HepG2 (cell line): ENCODE results near the gene RBM12. TPM values are rescaled to one million over a fixed set of nuclear protein-coding genes. Genes with fewer than 3 reads are reported as not detected.
A peak's percentile ranks its signal among the peaks of the same experiment; 100 is the strongest.

Source experiments
- AGO2 ChIP-seq: fragments of 200-400 bp; formaldehyde crosslinking; optimal IDR thresholded peaks from 2 replicates; pipeline ENCODE3; 2017; ENCODE audit warnings: mild to moderate bottlenecking, low read depth, low read length, moderate library complexity
- ARNTL ChIP-seq: sonication (generic); formaldehyde crosslinking; IDR thresholded peaks from 2 replicates; pipeline ENCODE4 v1.4.0; 2020; ENCODE audit warnings: mild to moderate bottlenecking, missing genetic modification reagents
- BHLHE40 ChIP-seq: IDR thresholded peaks from 2 replicates; pipeline ENCODE4 v1.6.1; 2011; ENCODE audit warnings: low read length, improper control_type of control experiment
- GATA4 ChIP-seq: sonication (generic); IDR thresholded peaks from 2 replicates; pipeline ENCODE4 v1.6.1; 2016; ENCODE audit warnings: antibody characterized with exemption, low read depth, borderline replicate concordance
- GPN1 ChIP-seq: sonication (generic); formaldehyde crosslinking; IDR thresholded peaks from 2 replicates; pipeline ENCODE4 v1.5.1; 2020; ENCODE audit warnings: missing genetic modification reagents, borderline replicate concordance
- GZF1 ChIP-seq: sonication (generic); formaldehyde crosslinking; IDR thresholded peaks from 2 replicates; pipeline ENCODE4 v1.5.1; 2020; ENCODE audit warnings: mild to moderate bottlenecking, missing genetic modification reagents
- HHEX ChIP-seq: IDR thresholded peaks from 2 replicates; pipeline ENCODE4 v1.6.1; 2016; ENCODE audit warnings: control low read depth
- NKX3-1 ChIP-seq: sonication (generic); formaldehyde crosslinking; IDR thresholded peaks from 2 replicates; pipeline ENCODE4 v1.5.0; 2020; ENCODE audit warnings: missing genetic modification reagents
- ZBTB7B ChIP-seq: sonication (generic); formaldehyde crosslinking; IDR thresholded peaks from 2 replicates; pipeline ENCODE4 v1.4.0; 2020; ENCODE audit warnings: missing genetic modification reagents
- ZNF333 ChIP-seq: sonication (generic); formaldehyde crosslinking; IDR thresholded peaks from 2 replicates; pipeline ENCODE4 v1.4.0; 2020; ENCODE audit warnings: mild to moderate bottlenecking, missing genetic modification reagents, borderline replicate concordance
- ZNF451 ChIP-seq: sonication (generic); formaldehyde crosslinking; IDR thresholded peaks from 2 replicates; pipeline ENCODE4 v1.5.0; 2020; ENCODE audit warnings: mild to moderate bottlenecking, missing genetic modification reagents
- ZNF616 ChIP-seq: sonication (generic); formaldehyde crosslinking; IDR thresholded peaks from 2 replicates; pipeline ENCODE4 v1.5.0; 2020; ENCODE audit warnings: low read depth, mild to moderate bottlenecking, missing genetic modification reagents
- ZNF644 ChIP-seq: IDR thresholded peaks from 2 replicates; pipeline ENCODE4 v1.6.1; 2016; ENCODE audit warnings: low read depth
- ZNF724P ChIP-seq: sonication (generic); formaldehyde crosslinking; IDR thresholded peaks from 2 replicates; pipeline ENCODE4 v1.8.0; 2022; ENCODE audit warnings: missing genetic modification reagents, borderline replicate concordance
- ZNF766 ChIP-seq: sonication (generic); formaldehyde crosslinking; IDR thresholded peaks from 2 replicates; pipeline ENCODE4 v1.5.0; 2020; ENCODE audit warnings: missing genetic modification reagents, borderline replicate concordance
- polyA plus RNA-seq, 8 experiments: library from polyadenylated mRNA; depleted of rRNA in 3 of 8; stranded (reverse) in 7 of 8; unstranded in 1 of 8; fragments of >200 nt; fragmentation: Illumina TruSeq in 4 of 8; extraction: Trizol in 4 of 8; gene quantifications; 2 replicates each; pipeline versions ENCODE4 v1.2.1 to v1.2.3, GENCODE V29; 2011 to 2016; ENCODE audit warnings: low read depth in 4 of 8, missing spikeins in 1 of 8, mixed read lengths in 1 of 8; ENCODE audit not compliant: insufficient read depth in 1 of 8
- total RNA-seq, 5 experiments: library from RNA; depleted of rRNA; stranded (reverse); fragments of >200 nt; fragmentation: Illumina TruSeq; extraction: Trizol; gene quantifications; 2 replicates each; pipeline ENCODE4 v1.2.3, GENCODE V29; 2016; ENCODE audit warnings: low read depth in 1 of 5
- TF ChIP-seq, protein P1 (sequence below): sonication (generic); formaldehyde crosslinking; IDR thresholded peaks from one replicate; pipeline ENCODE4 v1.5.1; 2020; ENCODE audit warnings: mild to moderate bottlenecking, missing genetic modification reagents; ENCODE audit errors: not compliant biosample characterization
- TF ChIP-seq, protein P2 (sequence below): sonication (generic); formaldehyde crosslinking; conservative IDR thresholded peaks from 2 replicates; pipeline ENCODE4 v1.4.0; 2020; ENCODE audit warnings: missing genetic modification reagents

RBM12 gene
- total and polyA plus RNA-seq, 2 of the 13 experiments (the other 11 are each of a cell fraction or from before 2014, with no cell fraction given): 97.9 to 104 TPM

DNA sequence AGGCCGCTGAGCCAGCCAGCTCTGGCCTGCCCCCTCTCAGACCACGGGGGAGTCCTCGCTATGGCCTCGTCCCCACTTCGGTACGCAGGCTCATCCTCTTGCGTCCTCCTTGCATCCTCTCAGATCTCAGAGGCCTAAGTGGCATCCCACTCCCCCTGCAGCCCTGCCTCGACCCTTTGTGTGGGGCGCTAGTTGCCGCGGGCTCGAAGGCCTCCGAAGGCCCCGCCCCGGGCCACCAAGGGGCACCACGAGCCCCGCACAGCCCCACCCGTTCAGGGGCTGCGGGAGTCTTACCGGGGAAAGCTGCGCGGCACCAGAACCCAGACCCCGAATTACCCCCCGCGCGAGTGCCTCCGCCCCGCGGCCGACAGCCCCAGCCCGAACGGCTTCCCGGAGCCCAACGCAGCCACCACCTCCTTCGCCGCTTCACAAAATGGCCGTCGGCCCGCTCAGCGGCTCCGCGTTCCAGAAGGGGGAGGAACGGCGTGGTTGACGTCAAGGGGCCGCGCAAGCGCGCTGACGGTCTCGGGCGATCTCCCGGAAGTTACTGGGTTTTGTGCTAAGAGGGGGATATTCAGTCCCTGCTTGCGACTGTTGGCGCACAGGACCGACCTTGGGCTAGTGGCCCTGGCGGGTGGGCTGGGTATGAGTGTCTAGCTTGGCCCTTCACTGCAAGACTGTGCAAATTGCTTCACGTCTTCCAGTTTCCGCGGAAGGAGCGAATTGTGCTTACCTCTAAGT is at the start of gene RBM12, which contains the start of gene CPNE1 (continued):
- TF ChIP-seq GZF1 (CRISPR knock-in tag): peak; percentile 92; the same call in 1 of the 2 replicates
- 0 out of 2 replicates have a peak, but pooled peaks have one; percentile 79 for TF ChIP-seq ZNF333 (CRISPR knock-in tag)
- TF ChIP-seq, protein P1, sequence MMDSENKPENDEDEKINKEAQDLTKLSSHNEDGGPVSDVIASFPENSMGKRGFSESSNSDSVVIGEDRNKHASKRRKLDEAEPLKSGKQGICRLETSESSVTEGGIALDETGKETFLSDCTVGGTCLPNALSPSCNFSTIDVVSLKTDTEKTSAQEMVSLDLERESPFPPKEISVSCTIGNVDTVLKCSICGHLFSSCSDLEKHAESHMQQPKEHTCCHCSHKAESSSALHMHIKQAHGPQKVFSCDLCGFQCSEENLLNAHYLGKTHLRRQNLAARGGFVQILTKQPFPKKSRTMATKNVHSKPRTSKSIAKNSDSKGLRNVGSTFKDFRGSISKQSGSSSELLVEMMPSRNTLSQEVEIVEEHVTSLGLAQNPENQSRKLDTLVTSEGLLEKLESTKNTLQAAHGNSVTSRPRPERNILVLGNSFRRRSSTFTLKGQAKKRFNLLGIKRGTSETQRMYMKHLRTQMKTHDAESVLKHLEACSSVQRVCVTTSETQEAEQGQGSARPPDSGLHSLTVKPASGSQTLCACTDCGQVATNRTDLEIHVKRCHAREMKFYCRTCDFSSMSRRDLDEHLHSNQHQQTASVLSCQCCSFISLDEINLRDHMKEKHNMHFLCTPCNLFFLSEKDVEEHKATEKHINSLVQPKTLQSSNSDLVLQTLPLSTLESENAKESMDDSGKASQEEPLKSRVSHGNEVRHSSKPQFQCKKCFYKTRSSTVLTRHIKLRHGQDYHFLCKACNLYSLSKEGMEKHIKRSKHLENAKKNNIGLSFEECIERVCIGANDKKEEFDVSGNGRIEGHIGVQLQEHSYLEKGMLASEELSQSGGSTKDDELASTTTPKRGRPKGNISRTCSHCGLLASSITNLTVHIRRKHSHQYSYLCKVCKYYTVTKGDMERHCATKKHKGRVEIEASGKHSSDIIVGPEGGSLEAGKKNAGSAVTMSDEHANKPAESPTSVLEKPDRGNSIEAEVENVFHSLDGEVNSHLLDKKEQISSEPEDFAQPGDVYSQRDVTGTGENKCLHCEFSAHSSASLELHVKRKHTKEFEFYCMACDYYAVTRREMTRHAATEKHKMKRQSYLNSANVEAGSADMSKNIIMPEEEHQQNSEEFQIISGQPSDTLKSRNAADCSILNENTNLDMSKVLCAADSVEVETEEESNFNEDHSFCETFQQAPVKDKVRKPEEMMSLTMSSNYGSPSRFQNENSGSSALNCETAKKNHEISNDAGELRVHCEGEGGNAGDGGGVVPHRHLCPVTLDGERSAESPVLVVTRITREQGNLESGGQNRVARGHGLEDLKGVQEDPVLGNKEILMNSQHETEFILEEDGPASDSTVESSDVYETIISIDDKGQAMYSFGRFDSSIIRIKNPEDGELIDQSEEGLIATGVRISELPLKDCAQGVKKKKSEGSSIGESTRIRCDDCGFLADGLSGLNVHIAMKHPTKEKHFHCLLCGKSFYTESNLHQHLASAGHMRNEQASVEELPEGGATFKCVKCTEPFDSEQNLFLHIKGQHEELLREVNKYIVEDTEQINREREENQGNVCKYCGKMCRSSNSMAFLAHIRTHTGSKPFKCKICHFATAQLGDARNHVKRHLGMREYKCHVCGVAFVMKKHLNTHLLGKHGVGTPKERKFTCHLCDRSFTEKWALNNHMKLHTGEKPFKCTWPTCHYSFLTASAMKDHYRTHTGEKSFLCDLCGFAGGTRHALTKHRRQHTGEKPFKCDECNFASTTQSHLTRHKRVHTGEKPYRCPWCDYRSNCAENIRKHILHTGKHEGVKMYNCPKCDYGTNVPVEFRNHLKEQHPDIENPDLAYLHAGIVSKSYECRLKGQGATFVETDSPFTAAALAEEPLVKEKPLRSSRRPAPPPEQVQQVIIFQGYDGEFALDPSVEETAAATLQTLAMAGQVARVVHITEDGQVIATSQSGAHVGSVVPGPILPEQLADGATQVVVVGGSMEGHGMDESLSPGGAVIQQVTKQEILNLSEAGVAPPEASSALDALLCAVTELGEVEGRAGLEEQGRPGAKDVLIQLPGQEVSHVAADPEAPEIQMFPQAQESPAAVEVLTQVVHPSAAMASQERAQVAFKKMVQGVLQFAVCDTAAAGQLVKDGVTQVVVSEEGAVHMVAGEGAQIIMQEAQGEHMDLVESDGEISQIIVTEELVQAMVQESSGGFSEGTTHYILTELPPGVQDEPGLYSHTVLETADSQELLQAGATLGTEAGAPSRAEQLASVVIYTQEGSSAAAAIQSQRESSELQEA (CRISPR knock-in tag): peak; percentile 99
- peak; percentile 88 for TF ChIP-seq ARNTL (CRISPR knock-in tag)
- peak; percentile 98 for TF ChIP-seq AGO2
- peak; percentile 25; the same call in 1 of the 2 replicates for TF ChIP-seq ZBTB7B (CRISPR knock-in tag)
- TF ChIP-seq ZNF724P (CRISPR knock-in tag): peak; percentile 99
- TF ChIP-seq BHLHE40: no peak
- TF ChIP-seq NKX3-1 (CRISPR knock-in tag): no peak; the same call in 1 of the 2 replicates
- TF ChIP-seq GATA4: peak; percentile 88
- TF ChIP-seq HHEX (CRISPR knock-in tag): no peak
- TF ChIP-seq ZNF451: peak; percentile 96
- TF ChIP-seq ZNF616 (CRISPR knock-in tag): peak; percentile 93
- TF ChIP-seq, protein P2, sequence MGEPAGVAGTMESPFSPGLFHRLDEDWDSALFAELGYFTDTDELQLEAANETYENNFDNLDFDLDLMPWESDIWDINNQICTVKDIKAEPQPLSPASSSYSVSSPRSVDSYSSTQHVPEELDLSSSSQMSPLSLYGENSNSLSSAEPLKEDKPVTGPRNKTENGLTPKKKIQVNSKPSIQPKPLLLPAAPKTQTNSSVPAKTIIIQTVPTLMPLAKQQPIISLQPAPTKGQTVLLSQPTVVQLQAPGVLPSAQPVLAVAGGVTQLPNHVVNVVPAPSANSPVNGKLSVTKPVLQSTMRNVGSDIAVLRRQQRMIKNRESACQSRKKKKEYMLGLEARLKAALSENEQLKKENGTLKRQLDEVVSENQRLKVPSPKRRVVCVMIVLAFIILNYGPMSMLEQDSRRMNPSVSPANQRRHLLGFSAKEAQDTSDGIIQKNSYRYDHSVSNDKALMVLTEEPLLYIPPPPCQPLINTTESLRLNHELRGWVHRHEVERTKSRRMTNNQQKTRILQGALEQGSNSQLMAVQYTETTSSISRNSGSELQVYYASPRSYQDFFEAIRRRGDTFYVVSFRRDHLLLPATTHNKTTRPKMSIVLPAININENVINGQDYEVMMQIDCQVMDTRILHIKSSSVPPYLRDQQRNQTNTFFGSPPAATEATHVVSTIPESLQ (CRISPR knock-in tag): peak; percentile 65
- peak; percentile 63; the same call in 1 of the 2 replicates for TF ChIP-seq ZNF644 (CRISPR knock-in tag)
- TF ChIP-seq ZNF766: peak; percentile 48; the same call in 1 of the 2 replicates
- peak; percentile 87 for TF ChIP-seq GPN1 (CRISPR knock-in tag)
